ENCODE results near the gene EDDM3A. TPM values are rescaled to one million over a fixed set of nuclear protein-coding genes. Genes with fewer than 3 reads are reported as not detected.

EDDM3A gene
- not detected for total RNA-seq
- long read RNA-seq: 0 reads

GRCh38 chr14:20745571-20746358 is at the start of gene EDDM3A:
Gene EDDM3A, plus strand, starts transcription at chr14:20745887. Its CDS starts 1,694 bp downstream, at chr14:20747581.
- no peak for DNase-seq
- intact Hi-C loops (cut with micrococcal nuclease): no loop called here
- H3K36me3 ChIP-seq: no peaks in the 10 kb centered on the region
- no peak within 1 kb of the TSS for H3K4me3 ChIP-seq
- H3K27me3 ChIP-seq (ENCODE audit: low read depth): no peaks in the 10 kb centered on the region
- no peak within 1 kb of the TSS for H3K27ac ChIP-seq (replicated peaks)
- H3K9me3 ChIP-seq (replicated peaks): no peaks in the 10 kb centered on the region
- H3K4me1 ChIP-seq: no peaks in the 10 kb centered on the region
- TF ChIP-seq CTCF (IDR thresholded peaks at IDR 0.05; ENCODE audit: borderline replicate concordance): no peak

GRCh38 chr14:20696764-20697163 is 48.9 kb upstream of the EDDM3A start:
- no peaks in the 10 kb centered on the region for H3K36me3 ChIP-seq

GRCh38 chr14:20697273-20698017 is 48.2 kb upstream of the EDDM3A start:
- H3K4me1 ChIP-seq: peaks cover 5% of the 10 kb centered on the region
- H3K27ac ChIP-seq (replicated peaks): no peak overlapping the region
- no peaks in the 10 kb centered on the region for H3K36me3 ChIP-seq
- intact Hi-C loops (cut with micrococcal nuclease): loop anchor here (5.0 kb wide), 2 partner anchors 160 to 175 kb away; no protein-coding TSS in a partner anchor
- no peaks in the 10 kb centered on the region for H3K9me3 ChIP-seq (replicated peaks)
- no peaks in the 10 kb centered on the region for H3K27me3 ChIP-seq (ENCODE audit: low read depth)
- no peak overlapping the region for H3K4me3 ChIP-seq
- DNase-seq: peak; percentile 39
- peak; percentile 86 for TF ChIP-seq CTCF (IDR thresholded peaks at IDR 0.05; ENCODE audit: borderline replicate concordance)

More at GRCh38 chr14:20696764-20697163, 48.9 kb upstream of the EDDM3A start:
- no peaks in the 10 kb centered on the region for H3K27me3 ChIP-seq (ENCODE audit: low read depth)
- peaks cover 5% of the 10 kb centered on the region for H3K4me1 ChIP-seq
- no peak for DNase-seq
- H3K27ac ChIP-seq (replicated peaks): no peak overlapping the region
- no peak for TF ChIP-seq CTCF (IDR thresholded peaks at IDR 0.05; ENCODE audit: borderline replicate concordance)
- intact Hi-C loops (cut with micrococcal nuclease): loop anchor here (5.0 kb wide), 2 partner anchors 161 to 176 kb away; no protein-coding TSS in a partner anchor
- no peaks in the 10 kb centered on the region for H3K9me3 ChIP-seq (replicated peaks)
- no peak overlapping the region for H3K4me3 ChIP-seq

- intact Hi-C loops (cut with micrococcal nuclease): loop anchor here (5.0 kb wide), 2 partner anchors 159 to 174 kb away; no protein-coding TSS in a partner anchor
- H3K36me3 ChIP-seq: no peaks in the 10 kb centered on the region
- TF ChIP-seq CTCF (IDR thresholded peaks at IDR 0.05; ENCODE audit: borderline replicate concordance): no peak
Observed at GRCh38 chr14:20698018-20698329, 47.7 kb upstream of the EDDM3A start.

GRCh38 chr14:20698934-20699333 is 46.8 kb upstream of the EDDM3A start:
- DNase-seq: no peak
- Histone ChIP-seq H3K4me1 (peaks cover 5% of the 10 kb centered on the region), H3K36me3 (no peaks in the 10 kb centered on the region), H3K27ac (replicated peaks) (no peak overlapping the region), H3K4me3 (no peak overlapping the region), H3K27me3 (ENCODE audit: low read depth) (no peaks in the 10 kb centered on the region), H3K9me3 (replicated peaks) (no peaks in the 10 kb centered on the region)
- no peak for TF ChIP-seq CTCF (IDR thresholded peaks at IDR 0.05; ENCODE audit: borderline replicate concordance)
- intact Hi-C loops (cut with micrococcal nuclease): loop anchor here (5.0 kb wide), 2 partner anchors 158 to 173 kb away; no protein-coding TSS in a partner anchor

More at GRCh38 chr14:20698018-20698329, 47.7 kb upstream of the EDDM3A start:
- Histone ChIP-seq H3K27ac (replicated peaks) (no peak overlapping the region), H3K9me3 (replicated peaks) (no peaks in the 10 kb centered on the region), H3K4me1 (peaks cover 5% of the 10 kb centered on the region), H3K27me3 (ENCODE audit: low read depth) (no peaks in the 10 kb centered on the region), H3K4me3 (no peak overlapping the region)
- no peak for DNase-seq
